Skeletal muscle satellite cell (primary cell): ENCODE results near the gene MSMP.

Experiments
- H3K27me3 ChIP-seq: 2 replicates; pipeline ENCODE4 v1.7.0; 2013; ENCODE audit warnings: low read length; ENCODE audit not compliant: control insufficient read depth, insufficient read depth
- H3K36me3 ChIP-seq: 2 replicates; pipeline ENCODE4 v1.7.0; 2013; ENCODE audit warnings: mild to moderate bottlenecking, control low read depth, low read length; ENCODE audit not compliant: insufficient read depth
- H3K4me1 ChIP-seq: 2 replicates; pipeline ENCODE4 v1.7.0; 2013; ENCODE audit warnings: low read length; ENCODE audit not compliant: control insufficient read depth, insufficient read depth
- H3K4me2 ChIP-seq: 2 replicates; pipeline ENCODE4 v1.7.0; 2013; ENCODE audit warnings: mild to moderate bottlenecking, low read length
- H3K4me3 ChIP-seq: 2 replicates; pipeline ENCODE4 v1.7.0; 2013; ENCODE audit warnings: low read length
- H3K9ac ChIP-seq: 2 replicates; pipeline ENCODE4 v1.7.0; 2013; ENCODE audit warnings: mild to moderate bottlenecking, low read depth, low read length, moderate library complexity
- H3K9me3 ChIP-seq: replicated peaks from 2 replicates; pipeline ENCODE4 v1.7.0; 2013; ENCODE audit warnings: mild to moderate bottlenecking, control low read depth, low read length

MSMP gene

DNA sequence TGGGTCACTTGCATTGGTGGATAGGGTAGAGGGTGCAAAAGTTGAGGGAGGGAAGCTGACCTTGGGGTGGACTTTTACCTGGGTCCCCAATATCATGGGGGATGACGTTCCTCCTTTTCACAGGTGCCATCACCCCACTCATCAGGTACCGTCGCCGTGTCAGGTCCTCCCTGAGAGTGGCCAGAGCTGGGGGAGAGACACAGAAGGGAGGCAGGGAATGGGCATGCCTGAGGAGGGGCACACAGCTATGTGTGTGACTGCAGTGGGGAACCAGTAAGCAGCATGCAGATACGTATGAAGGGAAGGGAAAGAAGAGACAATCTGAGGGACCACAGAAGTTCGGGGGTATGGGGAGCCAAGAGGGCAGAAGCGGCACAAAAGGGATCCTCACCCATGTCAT is 15.2 kb downstream of the MSMP start:
- Histone ChIP-seq H3K9ac (no peak overlapping the region), H3K27me3 (no peaks in the 10 kb centered on the region), H3K4me2 (no peak overlapping the region), H3K9me3 (no peaks in the 10 kb centered on the region), H3K36me3 (peaks cover 93% of the 10 kb centered on the region), H3K4me3 (no peak overlapping the region), H3K4me1 (peaks cover 6% of the 10 kb centered on the region)

DNA sequence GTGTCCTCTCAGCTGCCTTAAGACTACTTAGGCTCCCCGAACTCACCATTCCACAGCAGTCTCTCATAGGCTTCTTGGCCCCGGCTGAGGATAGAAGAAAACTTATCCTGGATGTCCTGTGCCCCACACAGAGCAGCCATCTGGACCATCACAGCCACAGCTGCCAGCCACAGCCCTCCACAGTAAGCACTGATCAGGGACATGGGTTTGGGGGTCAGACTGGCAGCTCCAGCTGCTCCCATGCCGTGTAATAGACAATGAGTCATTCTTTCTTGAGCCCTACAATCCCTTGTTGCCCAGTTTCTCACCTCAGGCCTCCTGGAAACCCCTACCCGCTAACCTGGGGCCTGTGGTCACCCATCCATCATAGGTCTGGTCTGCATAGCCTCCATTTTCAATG is 15.9 kb downstream of the MSMP start:
- Histone ChIP-seq H3K4me2 (no peak overlapping the region), H3K4me1 (peaks cover 13% of the 10 kb centered on the region), H3K4me3 (no peak overlapping the region), H3K27me3 (no peaks in the 10 kb centered on the region), H3K9ac (no peak overlapping the region), H3K36me3 (peaks cover 85% of the 10 kb centered on the region), H3K9me3 (no peaks in the 10 kb centered on the region)

DNA sequence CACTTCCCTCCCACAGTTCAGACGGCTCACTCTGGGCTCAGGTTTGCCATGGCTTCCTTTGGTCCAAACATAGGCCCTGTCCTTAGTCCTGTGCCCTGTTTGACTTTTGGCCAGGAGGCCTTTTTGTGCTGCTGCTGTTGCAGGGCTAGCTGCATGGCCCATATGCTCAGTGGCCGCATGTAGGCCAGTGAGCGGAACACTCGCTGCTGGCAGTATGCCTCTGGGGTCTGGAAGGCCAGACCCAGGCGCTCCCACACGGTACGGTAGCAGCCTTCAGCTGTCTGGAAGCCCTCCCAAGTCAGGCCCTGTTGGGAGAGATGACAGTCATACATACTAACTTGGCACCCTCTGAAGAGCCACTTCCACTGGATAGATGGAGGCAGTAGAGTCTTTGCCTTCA is 16.9 kb downstream of the MSMP start:
- Histone ChIP-seq H3K4me2 (no peak overlapping the region), H3K27me3 (no peaks in the 10 kb centered on the region), H3K9ac (no peak overlapping the region), H3K9me3 (no peaks in the 10 kb centered on the region), H3K4me1 (peaks cover 15% of the 10 kb centered on the region), H3K4me3 (no peak overlapping the region), H3K36me3 (peaks cover 75% of the 10 kb centered on the region)

DNA sequence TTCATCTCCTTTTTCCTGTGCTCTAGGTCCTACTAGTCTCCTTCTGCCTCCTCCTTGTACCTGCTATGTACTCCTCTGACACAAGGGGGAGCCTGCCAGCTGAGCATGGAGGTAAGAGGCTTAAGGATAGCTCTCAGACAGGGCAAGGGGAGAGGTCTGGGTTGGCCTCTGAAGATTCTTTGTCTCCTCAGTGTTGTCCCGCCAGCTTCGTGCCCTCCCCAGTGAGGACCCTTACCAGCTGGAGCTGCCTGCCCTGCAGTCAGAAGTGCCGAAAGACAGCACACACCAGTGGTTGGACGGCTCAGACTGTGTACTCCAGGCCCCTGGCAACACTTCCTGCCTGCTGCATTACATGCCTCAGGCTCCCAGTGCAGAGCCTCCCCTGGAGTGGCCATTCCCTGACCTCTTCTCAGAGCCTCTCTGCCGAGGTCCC is 17.9 kb downstream of the MSMP start:
- H3K4me1 ChIP-seq: peaks cover 15% of the 10 kb centered on the region
- no peak overlapping the region for H3K4me3 ChIP-seq
- H3K27me3 ChIP-seq: no peaks in the 10 kb centered on the region
- H3K9ac ChIP-seq: no peak overlapping the region
- no peak overlapping the region for H3K4me2 ChIP-seq
- peaks cover 68% of the 10 kb centered on the region for H3K36me3 ChIP-seq
- H3K9me3 ChIP-seq: no peaks in the 10 kb centered on the region

DNA sequence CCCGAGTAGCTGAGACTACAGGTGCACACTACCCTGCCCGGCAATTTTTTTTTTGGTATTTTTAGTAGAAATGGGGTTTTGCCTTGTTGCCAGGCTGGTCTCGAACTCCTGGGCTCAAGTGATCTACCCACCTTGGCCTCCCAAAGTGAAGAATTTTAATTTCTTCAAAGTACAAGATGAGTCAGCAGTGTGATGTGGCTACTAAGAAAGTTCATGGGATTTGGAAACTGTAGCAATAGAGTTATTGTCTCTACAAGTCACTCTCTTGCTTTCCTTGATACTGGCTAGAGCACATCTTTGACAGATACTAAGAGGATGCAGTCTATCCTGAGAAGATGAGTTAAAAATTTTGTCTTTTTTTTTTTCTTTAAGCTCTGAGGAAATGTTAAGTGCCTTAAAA is 20.0 kb downstream of the MSMP start:
- Histone ChIP-seq H3K4me1 (peaks cover 30% of the 10 kb centered on the region), H3K4me3 (no peak overlapping the region), H3K27me3 (no peaks in the 10 kb centered on the region), H3K9me3 (no peaks in the 10 kb centered on the region), H3K36me3 (peaks cover 51% of the 10 kb centered on the region), H3K9ac (no peak overlapping the region), H3K4me2 (peak overlapping the region; percentile 90)

DNA sequence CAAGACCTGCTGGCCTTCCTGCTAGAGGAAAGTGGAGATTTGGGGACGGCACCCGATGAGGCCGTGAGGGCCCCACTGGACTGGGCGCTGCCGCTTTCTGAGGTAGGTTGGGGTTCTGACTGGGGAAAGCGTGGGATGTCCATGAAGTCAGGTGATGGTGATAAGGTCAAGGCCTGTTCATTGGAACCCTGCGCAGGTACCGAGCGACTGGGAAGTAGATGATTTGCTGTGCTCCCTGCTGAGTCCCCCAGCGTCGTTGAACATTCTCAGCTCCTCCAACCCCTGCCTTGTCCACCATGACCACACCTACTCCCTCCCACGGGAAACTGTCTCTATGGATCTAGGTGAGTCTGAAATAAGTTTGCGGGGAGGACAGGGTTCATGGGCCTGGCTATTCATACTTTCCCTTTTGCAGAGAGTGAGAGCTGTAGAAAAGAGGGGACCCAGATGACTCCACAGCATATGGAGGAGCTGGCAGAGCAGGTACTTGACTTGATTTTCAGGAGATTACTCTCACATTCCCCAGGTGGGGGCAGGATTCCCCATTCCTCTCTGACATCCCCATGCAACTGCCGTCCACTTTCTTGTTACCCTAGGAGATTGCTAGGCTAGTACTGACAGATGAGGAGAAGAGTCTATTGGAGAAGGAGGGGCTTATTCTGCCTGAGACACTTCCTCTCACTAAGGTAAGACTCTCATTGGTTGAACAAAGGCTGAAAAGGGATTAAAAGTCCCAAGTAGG is 21.1 kb downstream of the MSMP start:
- peak overlapping the region; percentile 90 for H3K4me2 ChIP-seq
- no peaks in the 10 kb centered on the region for H3K9me3 ChIP-seq
- H3K9ac ChIP-seq: peak overlapping the region; percentile 96
- H3K4me1 ChIP-seq: peaks cover 40% of the 10 kb centered on the region
- H3K4me3 ChIP-seq: peak overlapping the region; percentile 84
- H3K27me3 ChIP-seq: no peaks in the 10 kb centered on the region
- peaks cover 47% of the 10 kb centered on the region for H3K36me3 ChIP-seq

DNA sequence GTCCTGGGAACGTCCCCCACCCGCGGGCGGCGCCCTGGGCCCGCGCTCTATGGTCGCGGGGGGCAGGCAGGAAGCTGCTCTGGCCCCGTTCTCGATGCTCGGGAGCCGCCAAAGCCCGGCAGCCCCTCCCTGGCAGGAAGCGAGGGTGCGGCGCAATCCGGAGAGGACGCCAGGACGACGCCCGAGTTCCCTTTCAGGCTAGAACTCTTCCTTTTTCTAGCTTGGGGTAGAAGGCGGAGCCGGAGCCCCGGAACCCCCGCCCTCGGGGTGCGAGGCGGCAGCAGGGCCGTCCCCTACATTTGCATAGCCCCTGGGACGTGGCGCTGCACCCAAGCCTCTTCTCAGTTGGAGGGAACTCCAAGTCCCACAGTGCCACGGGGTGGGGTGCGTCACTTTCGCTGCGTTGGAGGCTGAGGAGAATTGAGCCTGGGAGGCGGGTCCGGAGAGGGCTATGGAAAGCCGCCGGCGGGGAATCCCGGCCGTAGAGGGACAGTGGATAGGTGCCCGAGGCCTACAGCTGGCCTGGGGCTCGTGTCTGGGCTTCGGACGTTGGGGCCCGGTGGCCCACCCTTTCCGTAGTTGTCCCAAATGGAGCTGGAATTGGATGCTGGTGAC is 21.8 kb downstream of the MSMP start, which contains the start of the genes CREB3 and TLN1:
CREB3 (plus strand) TSS at position 482 of the 615 bp plus-strand sequence; CDS start at position 589, 107 bp downstream.
TLN1 (minus strand) TSS at position 11 of the 615 bp plus-strand sequence. CDS start 6,501 bp downstream, outside the sequence.
- Histone ChIP-seq H3K9ac (peak within 1 kb of the TSS; percentile 96), H3K27me3 (no peaks in the 10 kb centered on the region), H3K4me1 (peaks cover 47% of the 10 kb centered on the region), H3K36me3 (peaks cover 43% of the 10 kb centered on the region), H3K9me3 (no peaks in the 10 kb centered on the region), H3K4me2 (peak within 1 kb of the TSS; percentile 90), H3K4me3 (peak within 1 kb of the TSS; percentile 84)

DNA sequence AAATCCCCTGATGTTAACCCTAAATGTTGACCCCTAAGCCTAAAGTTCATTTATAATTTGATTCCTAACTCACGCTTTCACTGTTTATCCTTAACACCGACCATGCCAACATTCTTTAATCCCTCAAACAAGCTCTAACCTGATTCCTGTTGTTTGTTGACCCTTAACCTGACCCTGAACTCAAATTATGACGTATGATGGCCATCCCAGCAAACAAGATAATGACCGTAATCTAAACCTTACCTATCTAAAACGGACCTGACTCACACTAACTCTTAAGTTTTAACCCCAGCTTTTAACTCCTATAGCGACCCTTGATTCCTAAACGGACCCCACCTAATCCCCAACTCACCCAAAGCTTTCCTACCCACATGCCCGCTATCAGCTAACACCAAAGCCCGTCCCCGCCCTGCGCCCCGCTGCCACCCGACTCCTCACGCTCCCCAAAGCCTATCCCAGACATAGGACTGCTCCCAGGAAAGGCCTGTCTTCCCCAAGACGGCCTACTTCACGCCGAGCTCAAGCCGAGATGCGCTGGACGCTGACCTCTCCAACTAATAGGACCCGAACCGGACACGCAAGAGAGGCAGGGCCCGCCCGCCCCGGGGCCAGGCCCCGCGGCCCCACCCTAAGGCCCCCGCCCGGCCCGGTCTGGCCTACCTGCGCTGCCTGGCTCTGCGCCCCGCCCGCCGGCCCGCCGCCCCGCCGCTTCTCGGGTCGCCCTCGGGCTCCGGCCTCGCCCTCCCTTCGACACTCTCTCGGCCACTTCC is 22.5 kb downstream of the MSMP start:
- peaks cover 36% of the 10 kb centered on the region for H3K36me3 ChIP-seq
- peak overlapping the region; percentile 96 for H3K9ac ChIP-seq
- peak overlapping the region; percentile 84 for H3K4me3 ChIP-seq
- peaks cover 54% of the 10 kb centered on the region for H3K4me1 ChIP-seq
- peak overlapping the region; percentile 88 for H3K4me2 ChIP-seq
- no peaks in the 10 kb centered on the region for H3K27me3 ChIP-seq
- H3K9me3 ChIP-seq: no peaks in the 10 kb centered on the region

DNA sequence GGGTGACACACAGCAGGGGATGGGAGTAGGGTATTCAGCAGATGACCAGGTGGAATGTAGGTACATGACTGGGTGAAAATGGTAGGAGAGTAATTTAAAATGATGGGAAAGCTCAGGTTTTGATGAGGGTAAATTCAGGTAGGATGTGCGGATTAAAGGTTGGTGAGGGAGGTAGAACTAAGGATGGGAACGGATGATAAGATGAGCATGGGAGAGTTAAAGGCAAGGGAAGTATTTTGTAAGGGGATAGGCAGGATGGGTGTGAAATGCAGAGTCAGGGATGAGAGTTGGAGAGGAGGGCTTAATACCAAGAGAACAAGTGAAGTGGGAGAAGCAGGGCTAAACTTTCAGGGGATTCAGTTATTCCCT is 23.6 kb downstream of the MSMP start:
- peak overlapping the region; percentile 96 for H3K9ac ChIP-seq
- no peaks in the 10 kb centered on the region for H3K27me3 ChIP-seq
- H3K4me3 ChIP-seq: peak overlapping the region; percentile 84
- H3K4me2 ChIP-seq: peak overlapping the region; percentile 88
- H3K9me3 ChIP-seq: no peaks in the 10 kb centered on the region
- peaks cover 58% of the 10 kb centered on the region for H3K4me1 ChIP-seq
- peaks cover 33% of the 10 kb centered on the region for H3K36me3 ChIP-seq

DNA sequence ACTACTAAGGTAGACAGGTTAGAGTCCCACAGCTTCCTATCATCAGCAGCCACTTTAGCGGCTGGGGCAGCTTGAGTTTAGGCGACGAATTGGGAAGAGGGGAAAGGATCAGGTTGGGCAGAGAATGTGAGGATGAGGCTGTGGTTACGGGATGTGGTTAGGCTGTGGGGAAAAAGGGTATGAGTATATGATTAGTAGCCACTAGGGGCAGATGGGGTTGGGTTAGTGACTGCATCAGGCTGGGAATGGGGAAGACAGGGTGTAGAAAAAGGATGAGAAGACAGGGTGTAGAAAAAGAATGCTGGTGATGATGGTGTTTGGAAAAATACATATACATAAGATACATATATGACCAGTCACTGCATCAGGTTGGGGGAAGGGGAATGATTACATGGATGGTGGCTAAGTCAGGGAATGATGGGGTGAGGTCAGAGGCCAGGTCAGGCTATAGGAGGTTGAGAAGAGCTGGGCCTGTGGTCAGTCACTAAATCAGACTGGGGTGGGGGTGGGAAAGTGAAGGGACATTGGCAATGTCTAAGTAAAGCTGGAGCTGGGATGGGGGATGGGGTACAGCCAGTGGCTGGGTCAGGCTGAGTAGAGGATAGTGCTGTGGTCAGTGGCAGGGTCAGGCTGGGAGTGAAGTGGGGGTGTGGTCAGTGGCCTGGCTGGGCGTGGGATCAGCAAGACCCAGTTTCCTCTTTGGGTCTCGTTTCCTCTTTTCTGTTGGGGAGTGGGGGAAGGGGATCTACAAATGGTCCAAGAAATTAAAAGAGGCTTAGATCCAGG is 24.2 kb downstream of the MSMP start:
- H3K4me2 ChIP-seq: peak overlapping the region; percentile 88
- peaks cover 58% of the 10 kb centered on the region for H3K4me1 ChIP-seq
- peak overlapping the region; percentile 84 for H3K4me3 ChIP-seq
- H3K9me3 ChIP-seq: no peaks in the 10 kb centered on the region
- H3K36me3 ChIP-seq: peaks cover 33% of the 10 kb centered on the region
- peak overlapping the region; percentile 96 for H3K9ac ChIP-seq
- no peaks in the 10 kb centered on the region for H3K27me3 ChIP-seq

DNA sequence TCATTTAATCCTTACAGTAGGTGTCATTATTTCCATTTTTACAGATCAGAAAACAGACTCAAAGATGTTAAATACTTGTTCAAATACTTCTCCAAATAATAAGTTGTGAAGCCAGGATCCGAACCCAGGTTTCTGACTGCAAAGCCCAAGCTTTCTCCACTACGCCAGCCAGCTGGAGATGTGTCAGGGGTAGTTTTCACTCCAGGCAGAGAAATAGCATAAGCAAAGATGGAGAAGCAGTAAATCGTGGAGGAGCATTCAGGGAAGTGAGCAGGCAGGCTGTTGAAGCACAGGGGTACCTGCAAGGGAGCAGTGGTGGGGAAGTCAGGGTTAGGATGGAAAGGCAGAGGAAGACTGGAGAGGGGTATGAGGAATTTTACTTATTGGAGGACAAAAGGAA is 25.0 kb downstream of the MSMP start:
- peaks cover 34% of the 10 kb centered on the region for H3K36me3 ChIP-seq
- H3K4me1 ChIP-seq: peaks cover 54% of the 10 kb centered on the region
- H3K4me2 ChIP-seq: peak overlapping the region; percentile 88
- H3K9ac ChIP-seq: peak overlapping the region; percentile 96
- H3K4me3 ChIP-seq: peak overlapping the region; percentile 84
- H3K9me3 ChIP-seq: no peaks in the 10 kb centered on the region
- H3K27me3 ChIP-seq: no peaks in the 10 kb centered on the region
